WTC11 (cell line): ENCODE results near the gene LEF1.

Experiments used
- CBFB ChIP-seq: sonication (generic); formaldehyde crosslinking; IDR thresholded peaks from 2 replicates; pipeline ENCODE4 v1.8.1; 2022; ENCODE audit warnings: mild to moderate bottlenecking, low read depth, missing genetic modification reagents
- CTCF ChIP-seq: fragments of 200-600 bp; IDR thresholded peaks from 2 replicates; pipeline ENCODE4 v1.8.0; 2022; ENCODE audit warnings: antibody characterized with exemption
- GABPB1 ChIP-seq: sonication (generic); formaldehyde crosslinking; IDR thresholded peaks from 2 replicates; pipeline ENCODE4 v1.8.1; 2023; ENCODE audit warnings: mild to moderate bottlenecking, missing genetic modification reagents
- TEAD1 ChIP-seq: sonication (generic); formaldehyde crosslinking; IDR thresholded peaks from 2 replicates; pipeline ENCODE4 v1.8.0; 2022; ENCODE audit warnings: mild to moderate bottlenecking, missing genetic modification reagents
- USF1 ChIP-seq: sonication (generic); formaldehyde crosslinking; IDR thresholded peaks from 2 replicates; pipeline ENCODE4 v1.8.0; 2022; ENCODE audit warnings: mild to moderate bottlenecking, missing genetic modification reagents
- USF2 ChIP-seq: sonication (generic); formaldehyde crosslinking; IDR thresholded peaks from 2 replicates; pipeline ENCODE4 v1.8.1; 2023; ENCODE audit warnings: mild to moderate bottlenecking, missing genetic modification reagents, moderate library complexity

GRCh38 chr4:108140328-108140727 is 28.4 kb downstream of the LEF1 start:
- TF ChIP-seq CBFB (CRISPR knock-in tag) (no peak), USF2 (CRISPR knock-in tag) (no peak), CTCF (no peak), TEAD1 (CRISPR knock-in tag) (no peak), GABPB1 (CRISPR knock-in tag) (no peak), USF1 (CRISPR knock-in tag) (no peak)
